Keratinocyte (primary cell): ENCODE measurements around the gene PIP4K2B. TPM values are rescaled to one million over a fixed set of nuclear protein-coding genes. Genes with fewer than 3 reads are reported as not detected.

Experiments
- DNase-seq: peaks from one replicate; pipeline ENCODE4 v3.0.0-alpha.2; 2011; ENCODE audit warnings: low read depth, missing footprints, low spot score
- FAIRE-seq: peaks from 2 replicates; lab custom pipeline; 2011; peaks lifted over from hg19 to GRCh38; lab: Jason Lieb, UNC
- H2AFZ ChIP-seq: 2 replicates; pipeline ENCODE4 v1.6.0; 2012; ENCODE audit warnings: low read length, control low read depth, inconsistent platforms; ENCODE audit not compliant: control insufficient read depth
- H3K27ac ChIP-seq: 2 replicates; pipeline ENCODE4 v1.5.1; 2011; ENCODE audit warnings: low read length; ENCODE audit not compliant: control insufficient read depth, insufficient read depth
- H3K27me3 ChIP-seq: 3 replicates; pipeline ENCODE4 v1.6.0; 2011; ENCODE audit warnings: low read length; ENCODE audit not compliant: control insufficient read depth, insufficient read depth; ENCODE audit errors: extremely low read depth
- H3K36me3 ChIP-seq, 2 experiments: 2 replicates in 1 of 2; 3 replicates in 1 of 2; pipeline ENCODE4 v1.5.1; 2011; ENCODE audit warnings: low read length in 2 of 2, mild to moderate bottlenecking in 1 of 2; ENCODE audit not compliant: control insufficient read depth in 2 of 2, insufficient read depth in 2 of 2; ENCODE audit errors: extremely low read depth in 1 of 2
- H3K4me1 ChIP-seq: 3 replicates; pipeline ENCODE4 v1.5.1; 2011; ENCODE audit warnings: low read length; ENCODE audit not compliant: control insufficient read depth, insufficient read depth; ENCODE audit errors: extremely low read depth
- H3K4me2 ChIP-seq: 3 replicates; pipeline ENCODE4 v1.6.0; 2011; ENCODE audit warnings: low read depth, low read length; ENCODE audit not compliant: control insufficient read depth, insufficient read depth; ENCODE audit errors: extremely low read depth
- H3K4me3 ChIP-seq, 3 experiments: fragments of 200-600 bp in 1 of 3; sonication (generic) in 1 of 3; 2 replicates in 2 of 3; 3 replicates in 1 of 3; pipeline ENCODE4 v1.5.1; 2011 to 2016; ENCODE audit warnings: low read length in 3 of 3, mild to moderate bottlenecking in 3 of 3, control low read depth in 2 of 3, inconsistent platforms in 1 of 3, low read depth in 1 of 3, mixed read lengths in 1 of 3, mixed run types in 1 of 3, moderate library complexity in 1 of 3; ENCODE audit not compliant: control insufficient read depth in 2 of 3, insufficient read depth in 2 of 3; ENCODE audit errors: extremely low read depth in 1 of 3
- H3K79me2 ChIP-seq: 2 replicates; pipeline ENCODE4 v1.6.0; 2012; ENCODE audit warnings: low read length; ENCODE audit not compliant: control insufficient read depth, insufficient read depth
- H3K9ac ChIP-seq: 3 replicates; pipeline ENCODE4 v1.6.0; 2011; ENCODE audit warnings: low read length; ENCODE audit not compliant: control insufficient read depth, insufficient read depth; ENCODE audit errors: extremely low read depth
- H3K9me1 ChIP-seq: 3 replicates; pipeline ENCODE4 v1.6.0; 2011; ENCODE audit warnings: low read length; ENCODE audit not compliant: control insufficient read depth, insufficient read depth; ENCODE audit errors: extremely low read depth
- H3K9me3 ChIP-seq: 2 replicates; pipeline ENCODE4 v1.5.1; 2012; ENCODE audit warnings: low read depth, low read length; ENCODE audit not compliant: control insufficient read depth
- H4K20me1 ChIP-seq: 3 replicates; pipeline ENCODE4 v1.6.0; 2011; ENCODE audit warnings: low read length; ENCODE audit not compliant: control insufficient read depth, insufficient read depth; ENCODE audit errors: extremely low read depth
- CTCF ChIP-seq, 3 experiments: IDR thresholded peaks in 1 of 3; conservative IDR thresholded peaks in 1 of 3; optimal IDR thresholded peaks in 1 of 3; 2 replicates in 2 of 3; 3 replicates in 1 of 3; pipeline versions ENCODE3 to v1.5.1; 2011; ENCODE audit warnings: low read length in 3 of 3, mild to moderate bottlenecking in 3 of 3, moderate library complexity in 2 of 3, control low read depth in 1 of 3, inconsistent platforms in 1 of 3; ENCODE audit not compliant: insufficient read depth in 2 of 3; ENCODE audit errors: extremely low read depth in 1 of 3
- EZH2 ChIP-seq: IDR thresholded peaks from one replicate; pipeline ENCODE4 v1.6.1; 2012; ENCODE audit warnings: inconsistent platforms, mild to moderate bottlenecking, low read length, moderate library complexity
- dilution Hi-C: fragments of 300-500 bp; cut with MboI; formaldehyde crosslinking; loops from one replicate; pipeline ENCODE4 v1.7.0; 2020; ENCODE audit warnings: low sequenced_read_pairs; ENCODE audit not compliant: extremely low pct_ligation_motif_present
- polyA plus RNA-seq, 5 experiments: library from polyadenylated mRNA; depleted of rRNA in 3 of 5; stranded (reverse) in 3 of 5; stranded (forward) in 1 of 5; unstranded in 1 of 5; fragments of >200 nt; gene quantifications; 1 replicate in 1 of 5; 2 replicates in 3 of 5; 3 replicates in 1 of 5; pipeline versions ENCODE4 v1.2.1 to v1.2.3, GENCODE V29; 2011 to 2012; ENCODE audit warnings: missing spikeins in 2 of 5, low read depth in 1 of 5, low replicate concordance in 1 of 5

The PIP4K2B gene
- polyA plus RNA-seq, 1 donor (not counting 4 experiments of a cell fraction or from before 2014, with no cell fraction given): 26.4 TPM

GRCh38 chr17:38733282-38733981 is 65.9 kb downstream of the PIP4K2B start:
- H4K20me1 ChIP-seq: no peaks in the 10 kb centered on the region
- no peak overlapping the region for H2AFZ ChIP-seq
- no peaks in the 10 kb centered on the region for H3K9me1 ChIP-seq
- H3K4me3 ChIP-seq: no peak overlapping the region
- H3K36me3 ChIP-seq: peaks cover 19 to 29% of the 10 kb centered on the region in 2 experiments
- DNase-seq (no peak), FAIRE-seq (no peak)
- H3K9me3 ChIP-seq: no peaks in the 10 kb centered on the region
- H3K27ac ChIP-seq: no peak overlapping the region
- peaks cover 13% of the 10 kb centered on the region for H3K79me2 ChIP-seq
- H3K27me3 ChIP-seq: no peaks in the 10 kb centered on the region
- H3K4me1 ChIP-seq: peaks cover 14% of the 10 kb centered on the region
- dilution Hi-C loops: no loop called here
- H3K9ac ChIP-seq: no peak overlapping the region
- H3K4me2 ChIP-seq: no peak overlapping the region
- TF ChIP-seq EZH2 (no peak), CTCF (optimal IDR thresholded peaks at IDR 0.05 in 1 of 3, IDR thresholded peaks at IDR 0.05 in 1 of 3, conservative IDR thresholded peaks at IDR 0.05 in 1 of 3; ENCODE audit: extremely low read depth in 1 of 3, insufficient read depth in 2 of 3, low read length in 3 of 3) (no peak)

- H3K9me3 ChIP-seq: no peaks in the 10 kb centered on the region
- H3K4me3 ChIP-seq: no peak overlapping the region
- no peak overlapping the region for H3K27ac ChIP-seq
- peaks cover 14% of the 10 kb centered on the region for H3K4me1 ChIP-seq
- DNase-seq (no peak), FAIRE-seq (no peak)
- dilution Hi-C loops: no loop called here
- no peak overlapping the region for H2AFZ ChIP-seq
- TF ChIP-seq CTCF (optimal IDR thresholded peaks at IDR 0.05 in 1 of 3, IDR thresholded peaks at IDR 0.05 in 1 of 3, conservative IDR thresholded peaks at IDR 0.05 in 1 of 3; ENCODE audit: extremely low read depth in 1 of 3, insufficient read depth in 2 of 3, low read length in 3 of 3) (no peak), EZH2 (no peak)
- peaks cover 17 to 23% of the 10 kb centered on the region in 2 experiments for H3K36me3 ChIP-seq
- no peaks in the 10 kb centered on the region for H3K27me3 ChIP-seq
- no peaks in the 10 kb centered on the region for H3K9me1 ChIP-seq
- no peak overlapping the region for H3K4me2 ChIP-seq
- no peak overlapping the region for H3K9ac ChIP-seq
- H3K79me2 ChIP-seq: peaks cover 13% of the 10 kb centered on the region
- no peaks in the 10 kb centered on the region for H4K20me1 ChIP-seq
Measured at GRCh38 chr17:38732376-38733281, 66.7 kb downstream of the PIP4K2B start.
